DMS 273 (cell line): Measurements from ENCODE around the gene WSB2.
"Not testable (repeated sequence)": the region's sequence is repeated elsewhere in the genome, so short reads cannot be mapped to it uniquely, and the experiment has no call there.

Experiments used
- DNase-seq: peaks from one replicate; lab custom pipeline; 2025; ENCODE audit not compliant: unreplicated experiment; lab: John Stamatoyannopoulos, UW

WSB2 gene

GRCh38 chr12:118036672-118037411, 24.1 kb downstream of the WSB2 start:
- no peak for DNase-seq

- peak; percentile 60 for DNase-seq
Observed at GRCh38 chr12:118035190-118036041, 25.6 kb downstream of the WSB2 start.

- no peak for DNase-seq
Observed at GRCh38 chr12:118034429-118035189, 26.4 kb downstream of the WSB2 start.

GRCh38 chr12:118033902-118034301, 27.1 kb downstream of the WSB2 start:
- no peak for DNase-seq

- DNase-seq = no peak
Observed at GRCh38 chr12:118033323-118033722, 27.7 kb downstream of the WSB2 start.

- DNase-seq = no peak
Observed at GRCh38 chr12:118032188-118032587, 28.8 kb downstream of the WSB2 start.

- no peak for DNase-seq
Observed at GRCh38 chr12:118029166-118029565, 31.8 kb downstream of the WSB2 start.

GRCh38 chr12:118025168-118025567, 35.8 kb downstream of the WSB2 start:
- DNase-seq = no peak

- no peak for DNase-seq
Observed at GRCh38 chr12:118023301-118023860, 37.6 kb downstream of the WSB2 start.

GRCh38 chr12:118022728-118023109, 38.3 kb downstream of the WSB2 start:
- no peak for DNase-seq

- DNase-seq = not testable (repeated sequence)
Observed at GRCh38 chr12:118022097-118022727, 38.8 kb downstream of the WSB2 start.

GRCh38 chr12:118020036-118020435, 40.9 kb downstream of the WSB2 start:
- DNase-seq = no peak

GRCh38 chr12:118017926-118018325, 43.1 kb downstream of the WSB2 start:
- no peak for DNase-seq

- DNase-seq = peak; percentile 99
Observed at GRCh38 chr12:118016424-118017264, 44.3 kb downstream of the WSB2 start, which contains the start of gene RFC5. TSS of gene RFC5 (plus strand) at chr12:118016703. CDS start at chr12:118016828, 125 bp downstream.

- DNase-seq = no peak
Observed at GRCh38 chr12:118015944-118016343, 45.0 kb downstream of the WSB2 start.

- no peak for DNase-seq
Observed at GRCh38 chr12:118015306-118015705, 45.7 kb downstream of the WSB2 start.

- DNase-seq = no peak
Observed at GRCh38 chr12:118013283-118013682, 47.7 kb downstream of the WSB2 start.

GRCh38 chr12:118011961-118012360, 49.0 kb downstream of the WSB2 start:
- DNase-seq = no peak

GRCh38 chr12:118011377-118011776, 49.6 kb downstream of the WSB2 start:
- DNase-seq = no peak

GRCh38 chr12:118010903-118011302, 50.1 kb downstream of the WSB2 start:
- DNase-seq = no peak
